GF-D8 (cell line): ENCODE data around the gene OR2C1.
A peak's percentile ranks its signal among the peaks of the same experiment; 100 is the strongest.

Source experiments
- DNase-seq: peaks from one replicate; lab custom pipeline; 2025; lab: John Stamatoyannopoulos, UW

OR2C1 gene

GRCh38 chr16:3400446-3400778 is 44.7 kb downstream of the OR2C1 start:
- no peak for DNase-seq

DNA sequence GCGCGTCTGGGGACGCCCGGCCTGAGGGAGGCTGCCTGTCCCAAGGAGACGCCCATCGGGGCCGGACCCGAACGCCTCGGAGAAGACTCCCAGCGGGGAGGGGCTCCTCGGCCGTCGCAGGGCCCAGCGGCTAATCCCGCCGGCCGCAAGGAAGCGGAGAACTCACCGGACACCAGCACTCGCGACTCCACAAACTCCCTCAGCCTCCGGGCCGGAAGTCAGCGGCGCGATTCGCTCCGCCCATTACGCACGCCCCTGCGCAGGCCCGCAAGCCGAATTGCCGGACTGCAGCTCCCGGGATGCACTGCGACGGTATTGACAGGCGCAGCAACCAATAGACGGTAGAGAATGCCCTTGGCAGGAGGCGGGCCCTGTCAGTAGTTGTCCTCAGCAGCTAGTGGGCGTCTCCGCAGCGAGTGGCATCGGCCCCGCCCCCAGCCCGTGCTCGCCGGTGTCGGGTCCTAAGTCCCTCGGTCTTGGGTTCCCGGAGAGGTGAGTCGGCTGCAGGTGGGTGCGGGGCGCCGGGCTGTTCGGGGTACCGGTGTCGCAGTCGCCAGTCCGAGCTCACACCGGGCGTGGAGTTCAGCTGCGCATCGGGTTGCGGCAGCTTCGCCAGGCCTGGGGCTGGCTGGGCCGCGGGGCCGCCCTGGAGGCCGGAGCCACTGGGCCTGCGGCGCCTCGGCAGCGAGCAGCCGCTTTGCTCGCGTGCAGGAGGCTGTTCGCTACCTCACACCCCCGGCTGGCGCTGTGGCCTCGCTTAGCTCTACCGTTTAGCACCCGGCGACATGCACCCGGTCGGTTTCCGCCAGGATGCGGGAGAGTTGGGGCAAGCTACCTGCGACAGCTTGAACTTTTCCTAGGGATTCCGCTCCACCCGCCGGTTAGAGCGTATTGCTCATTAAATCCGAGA is 45.3 kb downstream of the OR2C1 start, which contains the start of the genes ZNF174 and ZSCAN32:
ZNF174 (plus strand) TSS at position 437 of the 910 bp plus-strand sequence. CDS start 790 bp downstream, outside the sequence.
ZSCAN32 (minus strand) TSS at position 226 of the 910 bp plus-strand sequence. CDS start 3,447 bp downstream, outside the sequence.
- DNase-seq: peak; percentile 97

- no peak for DNase-seq
Observed at GRCh38 chr16:3401719-3402397, 46.2 kb downstream of the OR2C1 start.
